GM12878 (cell line): ENCODE results near the gene MYMX. TPM values are rescaled to one million over a fixed set of nuclear protein-coding genes. Genes with fewer than 3 reads are reported as not detected.

Experiments
- ATF2 ChIP-seq: IDR thresholded peaks from 2 replicates; pipeline ENCODE4 v1.6.1; 2012; ENCODE audit warnings: low read length, inconsistent platforms
- BCL11A ChIP-seq: IDR thresholded peaks from 2 replicates; pipeline ENCODE4 v1.6.1; 2011; ENCODE audit warnings: low read depth, low read length
- BCLAF1 ChIP-seq: fragments of 450-650 bp; IDR thresholded peaks from 2 replicates; pipeline ENCODE4 v1.6.1; 2017; ENCODE audit warnings: antibody characterized with exemption, mild to moderate bottlenecking, moderate library complexity
- CREB1 ChIP-seq: IDR thresholded peaks from 2 replicates; pipeline ENCODE4 v1.6.1; 2012; ENCODE audit warnings: low read depth, mild to moderate bottlenecking, inconsistent platforms
- DPF2 ChIP-seq: fragments of 450-650 bp; IDR thresholded peaks from 2 replicates; pipeline ENCODE4 v1.6.1; 2017; ENCODE audit warnings: mild to moderate bottlenecking
- LARP7 ChIP-seq: fragments of 450-650 bp; IDR thresholded peaks from 2 replicates; pipeline ENCODE4 v1.6.1; 2017; ENCODE audit warnings: mild to moderate bottlenecking
- MXI1 ChIP-seq: fragments of 150-350 bp; IDR thresholded peaks from 2 replicates; pipeline ENCODE4 v1.6.1; 2011; ENCODE audit warnings: low read depth, mild to moderate bottlenecking, inconsistent platforms, low read length, improper control_type of control experiment
- NKRF ChIP-seq: fragments of 450-650 bp; conservative IDR thresholded peaks from 2 replicates; pipeline ENCODE4 v1.6.1; 2017; ENCODE audit warnings: mild to moderate bottlenecking, moderate library complexity
- PML ChIP-seq: IDR thresholded peaks from 2 replicates; pipeline ENCODE4 v1.6.1; 2012; ENCODE audit warnings: low read length, inconsistent platforms
- POLR2A ChIP-seq: IDR thresholded peaks from 2 replicates; pipeline ENCODE4 v1.6.1; 2011; ENCODE audit warnings: low read depth, mild to moderate bottlenecking, low read length
- POLR2AphosphoS5 ChIP-seq: IDR thresholded peaks from 2 replicates; pipeline ENCODE4 v1.6.1; 2011; ENCODE audit warnings: mild to moderate bottlenecking, low read length, inconsistent platforms
- SMC3 ChIP-seq: IDR thresholded peaks from 2 replicates; pipeline ENCODE4 v1.6.1; 2011; ENCODE audit warnings: low read length, improper control_type of control experiment, borderline replicate concordance
- YY1 ChIP-seq: IDR thresholded peaks from 2 replicates; pipeline ENCODE4 v1.6.1; 2011; ENCODE audit warnings: low read depth, mild to moderate bottlenecking, low read length
- ZNF207 ChIP-seq: fragments of 450-650 bp; IDR thresholded peaks from 2 replicates; pipeline ENCODE4 v1.6.1; 2014; ENCODE audit warnings: antibody characterized with exemption, mild to moderate bottlenecking, borderline replicate concordance
- ZNF592 ChIP-seq: fragments of 450-650 bp; IDR thresholded peaks from 2 replicates; pipeline ENCODE4 v1.6.1; 2017; ENCODE audit warnings: mild to moderate bottlenecking, moderate library complexity
- ZSCAN29 ChIP-seq: fragments of 450-650 bp; IDR thresholded peaks from 2 replicates; pipeline ENCODE4 v1.6.1; 2017; ENCODE audit warnings: mild to moderate bottlenecking, moderate library complexity
- polyA plus RNA-seq, 11 experiments: library from polyadenylated mRNA; depleted of rRNA in 4 of 11; unstranded in 6 of 11; stranded (reverse) in 5 of 11; fragments of >200 nt; fragmentation: Nextera tagmentation in 4 of 11; fragmentation: Illumina TruSeq in 1 of 11; extraction: Ambion mirVana in 4 of 11; extraction: Trizol in 1 of 11; gene quantifications; 1 replicate in 1 of 11; 2 replicates in 10 of 11; pipeline versions ENCODE4 v1.2.1 to v1.2.3, GENCODE V29; 2011 to 2016; ENCODE audit warnings: inconsistent platforms in 2 of 11, missing spikeins in 2 of 11, low read depth in 1 of 11
- total RNA-seq, 4 experiments: library from RNA; depleted of rRNA in 3 of 4; stranded (reverse); fragments of >200 nt in 3 of 4; fragmentation: Illumina TruSeq in 1 of 4; extraction: Trizol in 1 of 4; gene quantifications; 2 replicates each; pipeline versions ENCODE4 v1.2.1 to v1.2.3, GENCODE V29; 2013 to 2021
- TF ChIP-seq, protein P1 (sequence below): IDR thresholded peaks from 2 replicates; pipeline ENCODE4 v1.6.1; 2011; ENCODE audit warnings: borderline replicate concordance, low read depth, mild to moderate bottlenecking, moderate library complexity, low read length; ENCODE audit not compliant: insufficient read depth, poor library complexity, severe bottlenecking

MYMX gene
- total and polyA plus RNA-seq, 10 of the 15 experiments (the other 5 are each of a cell fraction or from before 2014, with no cell fraction given), result not detected

DNA sequence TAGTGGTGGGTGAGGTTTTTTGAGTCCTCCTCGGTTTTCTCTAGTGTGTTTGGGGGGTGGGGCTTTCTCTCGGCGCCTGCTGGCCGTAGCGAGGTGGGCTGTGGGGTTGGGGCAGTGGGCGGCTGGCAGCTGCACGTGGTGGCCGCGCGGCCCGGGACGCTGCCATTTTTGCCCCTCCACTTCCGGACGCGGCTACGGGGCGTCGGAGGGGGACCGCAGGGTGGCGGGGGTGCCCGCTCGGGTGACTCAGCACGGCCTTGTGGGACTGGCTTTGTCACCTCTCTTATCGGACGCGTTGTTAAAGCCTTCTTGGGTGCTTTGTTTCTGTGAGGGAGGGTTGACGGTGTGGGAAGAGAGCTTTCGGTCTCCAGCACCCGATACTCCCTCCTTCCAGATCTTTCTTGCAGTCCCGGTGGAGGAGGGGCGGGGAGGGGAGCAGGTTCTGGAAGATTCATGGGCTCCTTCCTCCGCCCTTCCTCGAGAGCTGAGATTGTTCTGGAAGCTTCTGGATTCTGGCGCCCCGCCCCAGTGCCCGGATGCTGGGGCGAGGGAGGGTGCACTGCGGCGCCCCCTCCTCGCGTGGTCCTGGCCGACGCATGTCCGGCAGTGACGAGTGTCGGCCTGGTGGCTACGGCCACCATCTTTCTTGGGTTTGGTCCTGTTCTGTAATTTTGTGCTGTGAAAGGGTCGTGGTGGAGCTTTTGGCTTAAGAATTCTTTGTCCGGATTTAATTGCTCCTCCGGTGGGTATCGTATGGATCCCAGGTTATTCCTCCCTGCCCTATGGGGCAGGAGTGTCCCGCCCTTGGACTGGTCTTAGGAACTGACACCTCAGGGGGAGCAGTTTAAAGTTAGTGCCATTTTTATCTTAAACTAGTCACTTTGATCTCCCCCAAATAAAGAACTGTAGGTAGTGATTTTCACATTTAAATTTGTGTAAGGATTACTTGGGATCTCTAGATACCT, 30.9 kb downstream of the MYMX start (continued):
- TF ChIP-seq ATF2, result no peak
- no peak for TF ChIP-seq ZSCAN29
- TF ChIP-seq MXI1, result peak; percentile 99
- peak; percentile 99; the same call in 1 of the 2 replicates for TF ChIP-seq NKRF
- 0 out of 2 replicates have a peak, but pooled peaks have one; percentile 49 for TF ChIP-seq PML
- no peak; the same call in none of the 2 replicates for TF ChIP-seq ZNF207
- TF ChIP-seq BCLAF1, result no peak
- TF ChIP-seq DPF2, result peak; percentile 31; the same call in 1 of the 2 replicates
- TF ChIP-seq LARP7, result peak; percentile 35; the same call in 1 of the 2 replicates
- peak; percentile 94 for TF ChIP-seq YY1
- TF ChIP-seq BCL11A, result 0 out of 2 replicates have a peak, but pooled peaks have one; percentile 30
- TF ChIP-seq SMC3, result no peak
- TF ChIP-seq CREB1, result peak; percentile 63
- TF ChIP-seq, protein P1, sequence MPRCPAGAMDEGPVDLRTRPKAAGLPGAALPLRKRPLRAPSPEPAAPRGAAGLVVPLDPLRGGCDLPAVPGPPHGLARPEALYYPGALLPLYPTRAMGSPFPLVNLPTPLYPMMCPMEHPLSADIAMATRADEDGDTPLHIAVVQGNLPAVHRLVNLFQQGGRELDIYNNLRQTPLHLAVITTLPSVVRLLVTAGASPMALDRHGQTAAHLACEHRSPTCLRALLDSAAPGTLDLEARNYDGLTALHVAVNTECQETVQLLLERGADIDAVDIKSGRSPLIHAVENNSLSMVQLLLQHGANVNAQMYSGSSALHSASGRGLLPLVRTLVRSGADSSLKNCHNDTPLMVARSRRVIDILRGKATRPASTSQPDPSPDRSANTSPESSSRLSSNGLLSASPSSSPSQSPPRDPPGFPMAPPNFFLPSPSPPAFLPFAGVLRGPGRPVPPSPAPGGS, result no peak
- TF ChIP-seq ZNF592, result no peak
- TF ChIP-seq POLR2A, result peak; percentile 83
- TF ChIP-seq POLR2AphosphoS5, result peak; percentile 13
